Measurements from ENCODE around the gene FNDC10.

The FNDC10 gene

DNA sequence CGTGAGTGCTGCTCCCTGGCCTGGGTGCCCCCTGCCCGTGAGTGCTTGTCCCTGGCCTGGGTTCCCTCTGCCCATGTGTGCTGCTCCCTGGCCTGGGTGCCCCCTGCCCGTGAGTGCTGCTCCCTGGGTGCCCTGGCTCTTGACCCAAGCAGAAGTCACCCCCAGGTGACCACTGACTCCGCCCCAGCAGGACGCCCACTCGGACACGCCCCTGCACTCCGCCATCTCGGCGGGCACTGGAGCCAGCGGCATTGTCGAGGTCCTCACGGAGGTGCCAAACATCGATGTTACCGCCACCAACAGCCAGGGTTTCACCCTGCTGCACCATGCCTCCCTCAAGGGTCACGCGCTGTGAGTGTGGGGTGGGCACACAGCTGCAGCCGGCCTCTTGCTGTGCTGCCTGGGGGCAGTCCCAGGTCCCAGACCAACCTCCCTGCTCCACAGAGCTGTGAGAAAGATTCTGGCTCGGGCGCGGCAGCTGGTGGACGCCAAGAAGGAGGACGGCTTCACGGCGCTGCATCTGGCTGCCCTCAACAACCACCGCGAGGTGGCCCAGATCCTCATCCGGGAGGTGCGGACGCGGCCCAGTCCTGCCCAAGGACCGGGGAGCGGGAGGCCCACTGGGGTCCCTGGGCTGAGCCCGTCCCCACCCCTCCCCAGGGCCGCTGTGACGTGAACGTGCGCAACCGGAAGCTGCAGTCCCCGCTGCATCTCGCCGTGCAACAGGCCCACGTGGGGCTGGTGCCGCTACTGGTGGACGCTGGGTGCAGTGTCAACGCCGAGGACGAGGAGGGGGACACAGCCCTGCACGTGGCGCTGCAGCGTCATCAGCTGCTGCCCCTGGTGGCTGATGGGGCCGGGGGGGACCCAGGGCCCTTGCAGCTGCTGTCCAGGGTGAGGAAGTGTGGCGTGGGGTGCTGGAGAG lies 28.2 kb upstream of the FNDC10 start:
- no peak for DNase-seq (ENCODE audit: low read depth in 2 of 2)
- TF ChIP-seq, protein P1, sequence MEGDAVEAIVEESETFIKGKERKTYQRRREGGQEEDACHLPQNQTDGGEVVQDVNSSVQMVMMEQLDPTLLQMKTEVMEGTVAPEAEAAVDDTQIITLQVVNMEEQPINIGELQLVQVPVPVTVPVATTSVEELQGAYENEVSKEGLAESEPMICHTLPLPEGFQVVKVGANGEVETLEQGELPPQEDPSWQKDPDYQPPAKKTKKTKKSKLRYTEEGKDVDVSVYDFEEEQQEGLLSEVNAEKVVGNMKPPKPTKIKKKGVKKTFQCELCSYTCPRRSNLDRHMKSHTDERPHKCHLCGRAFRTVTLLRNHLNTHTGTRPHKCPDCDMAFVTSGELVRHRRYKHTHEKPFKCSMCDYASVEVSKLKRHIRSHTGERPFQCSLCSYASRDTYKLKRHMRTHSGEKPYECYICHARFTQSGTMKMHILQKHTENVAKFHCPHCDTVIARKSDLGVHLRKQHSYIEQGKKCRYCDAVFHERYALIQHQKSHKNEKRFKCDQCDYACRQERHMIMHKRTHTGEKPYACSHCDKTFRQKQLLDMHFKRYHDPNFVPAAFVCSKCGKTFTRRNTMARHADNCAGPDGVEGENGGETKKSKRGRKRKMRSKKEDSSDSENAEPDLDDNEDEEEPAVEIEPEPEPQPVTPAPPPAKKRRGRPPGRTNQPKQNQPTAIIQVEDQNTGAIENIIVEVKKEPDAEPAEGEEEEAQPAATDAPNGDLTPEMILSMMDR (IDR thresholded peaks at IDR 0.05; ENCODE audit: low read depth, low read length): no peak
- no peak overlapping the region for H3K4me3 ChIP-seq (replicated peaks in 1 of 2; ENCODE audit: low read depth in 2 of 2, low read length in 2 of 2)

GRCh38 chr1:1627261-1627828 lies 27.4 kb upstream of the FNDC10 start:
- TF ChIP-seq, protein P1 (IDR thresholded peaks at IDR 0.05; ENCODE audit: low read depth, low read length): no peak
- DNase-seq (ENCODE audit: low read depth in 2 of 2): no peak

GRCh38 chr1:1626207-1627141 lies 26.5 kb upstream of the FNDC10 start:
- no peak overlapping the region for H3K4me3 ChIP-seq (replicated peaks in 1 of 2; ENCODE audit: low read depth in 2 of 2, low read length in 2 of 2)
- TF ChIP-seq, protein P1 (IDR thresholded peaks at IDR 0.05; ENCODE audit: low read depth, low read length): no peak

More at GRCh38 chr1:1627261-1627828, 27.4 kb upstream of the FNDC10 start:
- no peak overlapping the region for H3K4me3 ChIP-seq (replicated peaks in 1 of 2; ENCODE audit: low read depth in 2 of 2, low read length in 2 of 2)

GRCh38 chr1:1625824-1626206 lies 25.9 kb upstream of the FNDC10 start:
- H3K4me3 ChIP-seq (replicated peaks in 1 of 2; ENCODE audit: low read depth in 2 of 2, low read length in 2 of 2): no peak overlapping the region
- no peak for DNase-seq (ENCODE audit: low read depth in 2 of 2)
- TF ChIP-seq, protein P1 (IDR thresholded peaks at IDR 0.05; ENCODE audit: low read depth, low read length): no peak

More at GRCh38 chr1:1626207-1627141, 26.5 kb upstream of the FNDC10 start:
- DNase-seq (ENCODE audit: low read depth in 2 of 2): no peak

DNA sequence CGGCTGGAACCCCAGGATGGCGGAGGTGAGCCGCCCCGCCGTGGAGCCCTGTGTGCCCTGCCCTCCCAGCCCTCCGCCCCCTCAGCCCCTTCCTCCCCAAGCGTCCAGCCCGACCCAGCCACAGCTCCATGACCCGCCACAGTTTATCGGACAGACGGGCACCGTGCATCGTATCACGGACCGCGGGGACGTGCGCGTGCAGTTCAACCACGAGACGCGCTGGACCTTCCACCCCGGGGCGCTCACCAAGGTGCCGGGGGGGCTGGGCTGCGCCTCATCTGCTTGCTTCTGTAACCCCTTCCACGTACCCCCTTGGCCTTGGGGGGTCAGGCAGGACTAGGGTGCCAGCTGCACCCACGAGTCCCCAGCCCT lies 25.5 kb upstream of the FNDC10 start:
- TF ChIP-seq, protein P1 (IDR thresholded peaks at IDR 0.05; ENCODE audit: low read depth, low read length): no peak
- no peak for DNase-seq (ENCODE audit: low read depth in 2 of 2)
- H3K4me3 ChIP-seq (replicated peaks in 1 of 2; ENCODE audit: low read depth in 2 of 2, low read length in 2 of 2): no peak overlapping the region

Measured in cardiac fibroblast (primary cell).